TTC549 (cell line): Measurements from ENCODE around the gene ATP2B1.

Experiments
- FAIRE-seq: peaks from 2 replicates; lab custom pipeline; 2012; peaks lifted over from hg19 to GRCh38; lab: Jason Lieb, UNC

Gene ATP2B1

GRCh38 chr12:89539426-89540223, 169.0 kb downstream of the ATP2B1 start:
- FAIRE-seq, result no peak

DNA sequence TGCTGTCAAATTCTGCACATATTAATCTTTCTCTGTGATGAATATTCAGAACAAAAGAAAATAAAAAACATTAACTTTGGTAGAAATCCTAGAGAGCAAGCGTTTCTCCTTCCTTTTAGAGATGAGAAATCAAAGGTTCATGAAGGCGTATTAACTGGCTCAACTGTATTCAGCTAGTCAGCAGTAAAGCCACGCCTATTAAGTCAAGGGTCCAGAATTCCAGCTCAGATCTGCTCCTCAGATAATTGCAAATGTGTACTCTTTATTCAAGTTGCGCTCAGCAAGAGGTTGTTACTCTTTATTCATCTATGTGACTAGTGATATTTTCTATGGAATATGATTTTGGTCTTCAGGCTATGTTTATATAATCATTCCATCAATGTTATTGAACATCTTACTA, 169.7 kb downstream of the ATP2B1 start:
- no peak for FAIRE-seq
